ENCODE measurements around the gene GIT1. TPM values are rescaled to one million over a fixed set of nuclear protein-coding genes. Genes with fewer than 3 reads are reported as not detected.

GIT1 gene
- total RNA-seq, 1 experiment from 2014 or later = 24.2 TPM

DNA sequence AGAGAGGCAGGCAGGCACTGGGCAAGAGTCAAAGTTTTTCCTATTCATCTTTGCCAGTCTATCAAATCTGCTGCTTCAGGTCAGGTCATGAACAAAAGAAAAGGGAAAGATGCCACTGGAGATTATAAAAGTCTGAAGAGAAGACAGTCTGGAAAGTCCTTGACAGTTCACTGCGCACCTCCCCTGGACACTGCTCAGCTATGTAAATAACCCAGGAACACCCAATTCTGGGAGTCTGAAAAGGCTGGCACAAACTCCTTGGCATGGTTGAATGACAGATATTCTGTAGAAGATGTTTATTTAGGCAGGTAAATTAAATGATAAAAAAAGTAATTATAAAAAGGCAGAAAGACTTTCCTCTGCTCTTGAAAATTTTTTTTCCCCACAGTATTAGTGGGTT is 38.5 kb upstream of the GIT1 start:
- CTCF ChIA-PET = no interaction called here
- no peaks in the 10 kb centered on the region for H3F3A ChIP-seq (ENCODE audit: low read length, unreplicated experiment)
- no peak overlapping the region for H3K27ac ChIP-seq (ENCODE audit: low read length)
- no peak overlapping the region for H3K4me2 ChIP-seq (ENCODE audit: low read length)
- H3K36me3 ChIP-seq (ENCODE audit: low read depth, low read length) = no peaks in the 10 kb centered on the region
- no peaks in the 10 kb centered on the region for H3K9me3 ChIP-seq (ENCODE audit: low read length)
- ATAC-seq = no peak
- intact Hi-C loops (cut with micrococcal nuclease) = no loop called here
- no peaks in the 10 kb centered on the region for H3K27me3 ChIP-seq (ENCODE audit: low read length)
- no peaks in the 10 kb centered on the region for H4K20me1 ChIP-seq (ENCODE audit: low read length)
- H3K9ac ChIP-seq (ENCODE audit: low read length) = no peak overlapping the region
- peaks cover 10% of the 10 kb centered on the region for H3K4me1 ChIP-seq (ENCODE audit: insufficient read depth, low read length)
- no peaks in the 10 kb centered on the region for H3K9me2 ChIP-seq (replicated peaks; ENCODE audit: low read length)
- no peak overlapping the region for H3K4me3 ChIP-seq (ENCODE audit: low read length)
- POLR2A ChIA-PET (ENCODE audit: unreplicated experiment) = no interaction called here
- TF ChIP-seq EZH2 (IDR thresholded peaks at IDR 0.05; ENCODE audit: low read length, unreplicated experiment) (no peak), CTCF (conservative IDR thresholded peaks at IDR 0.05; ENCODE audit: low read depth, low read length) (no peak), EZH2phosphoT487 (IDR thresholded peaks at IDR 0.05; ENCODE audit: borderline replicate concordance, low read length) (no peak)
- no peak for DNase-seq
- no peaks in the 10 kb centered on the region for H3K79me2 ChIP-seq (ENCODE audit: low read length)
- no peak overlapping the region for H2AFZ ChIP-seq (ENCODE audit: low read length)
- BruUV-seq (replicated peaks) = no TSS peak

DNA sequence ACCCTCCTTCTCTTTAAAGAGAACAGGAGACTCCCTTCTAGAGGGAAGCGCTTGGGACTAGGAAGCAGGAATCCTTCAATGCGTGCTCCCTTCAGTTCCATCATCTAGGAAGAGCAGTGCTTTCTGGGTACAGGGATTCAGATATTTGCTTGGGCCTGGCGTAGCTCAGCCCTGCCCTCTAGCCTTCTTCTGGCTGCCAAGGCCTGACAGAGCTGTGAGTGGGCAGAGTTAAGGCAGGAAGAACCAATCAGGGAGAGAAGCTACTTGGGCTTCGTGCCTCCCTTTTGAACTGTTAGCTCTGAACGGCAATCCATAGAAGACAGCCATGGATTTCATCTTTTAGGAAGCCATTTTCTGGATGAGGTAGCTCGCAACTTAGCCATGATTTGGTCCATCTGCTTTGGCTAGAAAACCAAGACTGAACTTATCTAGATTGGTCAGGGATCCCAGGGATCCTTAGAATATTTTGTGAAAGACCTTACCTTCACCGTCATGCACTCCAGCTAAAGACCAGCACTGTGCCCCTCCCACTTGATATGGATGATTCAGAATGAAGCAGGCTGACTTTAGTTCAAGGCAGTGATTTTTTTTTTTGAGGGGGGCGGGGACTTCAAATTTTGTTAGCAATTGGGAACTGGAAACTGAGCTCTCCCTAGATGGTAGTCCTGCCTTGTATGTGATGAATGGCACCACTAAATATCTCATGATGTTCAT is 35.7 kb upstream of the GIT1 start:
- no TSS peak for BruUV-seq (replicated peaks)
- ChIA-PET POLR2A (ENCODE audit: unreplicated experiment) (interaction anchor here (0.5 kb wide), 1 partner anchor 49 kb away, joined by 4 read pairs; no protein-coding TSS in a partner anchor), CTCF (no interaction called here)

More for the DNA sequence above, 35.7 kb upstream of the GIT1 start:
- Histone ChIP-seq H3K4me1 (ENCODE audit: insufficient read depth, low read length) (peaks cover 15% of the 10 kb centered on the region), H3K4me3 (ENCODE audit: low read length) (no peak overlapping the region), H3K27ac (ENCODE audit: low read length) (no peak overlapping the region), H3K4me2 (ENCODE audit: low read length) (no peak overlapping the region), H3K27me3 (ENCODE audit: low read length) (no peaks in the 10 kb centered on the region), H3K9me3 (ENCODE audit: low read length) (no peaks in the 10 kb centered on the region), H3K9me2 (replicated peaks; ENCODE audit: low read length) (no peaks in the 10 kb centered on the region), H3K36me3 (ENCODE audit: low read depth, low read length) (no peaks in the 10 kb centered on the region), H2AFZ (ENCODE audit: low read length) (no peak overlapping the region), H4K20me1 (ENCODE audit: low read length) (no peaks in the 10 kb centered on the region), H3F3A (ENCODE audit: low read length, unreplicated experiment) (no peaks in the 10 kb centered on the region), H3K9ac (ENCODE audit: low read length) (no peak overlapping the region), H3K79me2 (ENCODE audit: low read length) (no peaks in the 10 kb centered on the region)
- no peak for TF ChIP-seq EZH2 (IDR thresholded peaks at IDR 0.05; ENCODE audit: low read length, unreplicated experiment)
- TF ChIP-seq CTCF (conservative IDR thresholded peaks at IDR 0.05; ENCODE audit: low read depth, low read length) = no peak
- TF ChIP-seq EZH2phosphoT487 (IDR thresholded peaks at IDR 0.05; ENCODE audit: borderline replicate concordance, low read length) = no peak
- intact Hi-C loops (cut with micrococcal nuclease) = no loop called here
- no peak for ATAC-seq
- no peak for DNase-seq
